ENCODE results near the gene CACNA1C. TPM values are rescaled to one million over a fixed set of nuclear protein-coding genes. Genes with fewer than 3 reads are reported as not detected.

CACNA1C gene
- total RNA-seq, 3 donors from 2014 or later, result 2.6 to 11.8 (median 9.5) TPM

GRCh38 chr12:2294651-2295475 lies 242.1 kb downstream of the CACNA1C start:
- no peak for TF ChIP-seq POLR2A (IDR thresholded peaks at IDR 0.05)
- TF ChIP-seq POLR2AphosphoS5 (IDR thresholded peaks at IDR 0.05), result peak in 1 of 3 donors; percentile 39
- no peak for DNase-seq (ENCODE audit: low spot score in 2 of 2)
- intact Hi-C loops (cut with DNase I; ENCODE audit: low total_unique reads), result no loop called here
- Histone ChIP-seq H3K9me3 (no peaks in the 10 kb centered on the region), H3K27me3 (no peaks in the 10 kb centered on the region), H3K36me3 (no peaks in the 10 kb centered on the region), H3K27ac (no peak overlapping the region), H3K4me3 (no peak overlapping the region), H3K4me1 (peaks cover 3 to 7% of the 10 kb centered on the region in 2 donors)

- TF ChIP-seq CTCF (IDR thresholded peaks at IDR 0.05), result no peak
- TF ChIP-seq POLR2AphosphoS5 (IDR thresholded peaks at IDR 0.05), result no peak
- no peak for TF ChIP-seq POLR2A (IDR thresholded peaks at IDR 0.05)
- Histone ChIP-seq H3K36me3 (no peaks in the 10 kb centered on the region), H3K4me3 (no peak overlapping the region), H3K4me1 (peaks cover 3 to 7% of the 10 kb centered on the region in 2 donors), H3K9me3 (no peaks in the 10 kb centered on the region), H3K27ac (no peak overlapping the region), H3K27me3 (no peaks in the 10 kb centered on the region)
- DNase-seq (ENCODE audit: low spot score in 2 of 2), result no peak
- intact Hi-C loops (cut with DNase I; ENCODE audit: low total_unique reads), result no loop called here
These were observed 243.2 kb downstream of the CACNA1C start for GRCh38 chr12:2295941-2296461.

- Histone ChIP-seq H3K9me3 (no peaks in the 10 kb centered on the region), H3K27me3 (no peaks in the 10 kb centered on the region), H3K27ac (no peak overlapping the region), H3K4me3 (no peak overlapping the region), H3K36me3 (no peaks in the 10 kb centered on the region), H3K4me1 (peaks cover 3 to 7% of the 10 kb centered on the region in 2 donors)
- intact Hi-C loops (cut with DNase I; ENCODE audit: low total_unique reads), result no loop called here
- no peak for DNase-seq (ENCODE audit: low spot score in 2 of 2)
- TF ChIP-seq CTCF (IDR thresholded peaks at IDR 0.05) (no peak), POLR2A (IDR thresholded peaks at IDR 0.05) (no peak)
These were observed 244.2 kb downstream of the CACNA1C start for GRCh38 chr12:2297004-2297403.

GRCh38 chr12:2297658-2298057 lies 244.9 kb downstream of the CACNA1C start:
- Histone ChIP-seq H3K4me1 (peaks cover 3 to 7% of the 10 kb centered on the region in 2 donors), H3K36me3 (no peaks in the 10 kb centered on the region), H3K27me3 (no peaks in the 10 kb centered on the region), H3K9me3 (no peaks in the 10 kb centered on the region), H3K27ac (no peak overlapping the region), H3K4me3 (no peak overlapping the region)
- intact Hi-C loops (cut with DNase I; ENCODE audit: low total_unique reads), result no loop called here
- TF ChIP-seq CTCF (IDR thresholded peaks at IDR 0.05) (no peak), POLR2A (IDR thresholded peaks at IDR 0.05) (no peak), POLR2AphosphoS5 (IDR thresholded peaks at IDR 0.05) (no peak)
- no peak for DNase-seq (ENCODE audit: low spot score in 2 of 2)

GRCh38 chr12:2298556-2299200 lies 245.9 kb downstream of the CACNA1C start:
- H3K4me3 ChIP-seq, result no peak overlapping the region
- H3K4me1 ChIP-seq, result peaks cover 3 to 7% of the 10 kb centered on the region in 2 donors
- H3K27ac ChIP-seq, result no peak overlapping the region
- intact Hi-C loops (cut with DNase I; ENCODE audit: low total_unique reads), result no loop called here
- H3K27me3 ChIP-seq, result no peaks in the 10 kb centered on the region
- no peak for DNase-seq (ENCODE audit: low spot score in 2 of 2)
- no peak for TF ChIP-seq POLR2AphosphoS5 (IDR thresholded peaks at IDR 0.05)
- no peak for TF ChIP-seq POLR2A (IDR thresholded peaks at IDR 0.05)
- no peak for TF ChIP-seq CTCF (IDR thresholded peaks at IDR 0.05)
- no peaks in the 10 kb centered on the region for H3K9me3 ChIP-seq
- H3K36me3 ChIP-seq, result no peaks in the 10 kb centered on the region
